Amniotic stem cell (primary cell): Measurements from ENCODE around the gene GALNS.
"Not testable (repeated sequence)": the region's sequence is repeated elsewhere in the genome, so short reads cannot be mapped to it uniquely, and the experiment has no call there.

ENCODE experiments used
- DNase-seq: peaks from one replicate; lab custom pipeline; 2025; lab: John Stamatoyannopoulos, UW

The GALNS gene

GRCh38 chr16:88838566-88838965 lies 18.2 kb downstream of the GALNS start:
- DNase-seq: no peak

GRCh38 chr16:88837806-88838205 lies 18.9 kb downstream of the GALNS start:
- DNase-seq: no peak

- no peak for DNase-seq
These were observed 20.0 kb downstream of the GALNS start for GRCh38 chr16:88836791-88837190.

GRCh38 chr16:88835818-88836217 lies 20.9 kb downstream of the GALNS start:
- no peak for DNase-seq

- DNase-seq: no peak
These were observed 21.4 kb downstream of the GALNS start for GRCh38 chr16:88835383-88835782.

- DNase-seq: no peak
These were observed 22.1 kb downstream of the GALNS start for GRCh38 chr16:88834670-88835069.

- DNase-seq: no peak
These were observed 23.7 kb downstream of the GALNS start for GRCh38 chr16:88833086-88833485.

GRCh38 chr16:88831838-88832237 lies 24.9 kb downstream of the GALNS start:
- DNase-seq: no peak

GRCh38 chr16:88830783-88831182 lies 26.0 kb downstream of the GALNS start:
- DNase-seq: no peak

GRCh38 chr16:88830258-88830657 lies 26.5 kb downstream of the GALNS start:
- no peak for DNase-seq

- no peak for DNase-seq
These were observed 28.0 kb downstream of the GALNS start for GRCh38 chr16:88828711-88829110.

- DNase-seq: no peak
These were observed 29.0 kb downstream of the GALNS start for GRCh38 chr16:88827727-88828126.

GRCh38 chr16:88826070-88826840 lies 30.5 kb downstream of the GALNS start:
- no peak for DNase-seq

GRCh38 chr16:88825146-88825545 lies 31.6 kb downstream of the GALNS start:
- DNase-seq: no peak

GRCh38 chr16:88824256-88825077 lies 32.3 kb downstream of the GALNS start:
- no peak for DNase-seq

GRCh38 chr16:88823646-88824045 lies 33.1 kb downstream of the GALNS start:
- DNase-seq: not testable (repeated sequence)

- no peak for DNase-seq
These were observed 34.3 kb downstream of the GALNS start for GRCh38 chr16:88822281-88823040.

GRCh38 chr16:88821168-88821850 lies 35.4 kb downstream of the GALNS start:
- DNase-seq: no peak

GRCh38 chr16:88820385-88821025 lies 36.2 kb downstream of the GALNS start:
- DNase-seq: no peak

GRCh38 chr16:88819126-88819525 lies 37.6 kb downstream of the GALNS start:
- DNase-seq: no peak

GRCh38 chr16:88818575-88818874 lies 38.2 kb downstream of the GALNS start:
- DNase-seq: no peak
